Neutrophil (primary cell): Measurements from ENCODE around the gene DLD.
A peak's percentile ranks its signal among the peaks of the same experiment; 100 is the strongest.
"Not testable (repeated sequence)": the region's sequence is repeated elsewhere in the genome, so short reads cannot be mapped to it uniquely, and the experiment has no call there.

Source experiments
- H3K27ac ChIP-seq: fragments of 200-600 bp; sonication (generic); 2 replicates; pipeline ENCODE4 v1.5.1; 2016; ENCODE audit warnings: mild to moderate bottlenecking, moderate library complexity
- H3K27me3 ChIP-seq: fragments of 200-600 bp; sonication (generic); 2 replicates; pipeline ENCODE4 v1.6.0; 2016; ENCODE audit warnings: mild to moderate bottlenecking
- H3K36me3 ChIP-seq: fragments of 200-600 bp; sonication (generic); 2 replicates; pipeline ENCODE4 v1.5.1; 2017
- H3K4me1 ChIP-seq, 2 experiments: fragments of 200-600 bp in 1 of 2; sonication (generic) in 1 of 2; 1 replicate in 1 of 2; 2 replicates in 1 of 2; pipeline versions ENCODE4 v1.5.1 to v1.6.1; 2013 to 2016; ENCODE audit warnings: low read depth in 1 of 2, low read length in 1 of 2, mild to moderate bottlenecking in 1 of 2, moderate library complexity in 1 of 2; ENCODE audit not compliant: control insufficient read depth in 1 of 2, insufficient read depth in 1 of 2
- H3K4me3 ChIP-seq, 2 experiments: fragments of 200-600 bp in 1 of 2; sonication (generic) in 1 of 2; 1 replicate in 1 of 2; 2 replicates in 1 of 2; pipeline ENCODE4 v1.5.1; 2013 to 2016; ENCODE audit warnings: low read depth in 1 of 2, low read length in 1 of 2, mild to moderate bottlenecking in 1 of 2, moderate library complexity in 1 of 2
- H3K9me3 ChIP-seq: fragments of 200-600 bp; sonication (generic); 2 replicates; pipeline ENCODE4 v1.5.1; 2016
- CTCF ChIP-seq: fragments of 200-600 bp; sonication (generic); IDR thresholded peaks from 2 replicates; pipeline ENCODE4 v1.5.1; 2016; ENCODE audit warnings: antibody characterized with exemption

Gene DLD

DNA sequence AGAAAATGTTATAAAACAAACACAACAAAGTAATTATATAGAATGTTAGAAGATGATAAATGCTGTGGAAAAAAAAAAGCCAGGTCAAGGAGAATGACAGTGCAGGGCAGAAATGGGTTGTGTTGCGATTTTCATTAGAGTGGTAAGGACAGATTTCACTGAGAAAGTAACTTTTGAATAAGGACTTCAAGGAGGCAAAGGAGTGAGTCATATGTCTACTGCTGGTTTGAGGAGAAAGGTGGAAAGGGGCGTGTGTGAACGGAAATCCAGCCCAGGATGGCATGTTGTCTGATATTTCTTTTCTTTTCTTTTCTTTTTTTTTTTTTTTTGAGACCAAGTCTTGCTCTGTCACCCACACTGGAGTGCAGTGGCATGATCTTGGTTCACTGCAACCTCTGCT lies 12.3 kb upstream of the DLD start:
- Histone ChIP-seq H3K27ac (no peak overlapping the region), H3K9me3 (no peaks in the 10 kb centered on the region), H3K27me3 (peaks cover 42% of the 10 kb centered on the region), H3K4me3 (no peak overlapping the region), H3K4me1 (peaks cover 19 to 32% of the 10 kb centered on the region in 2 experiments), H3K36me3 (no peaks in the 10 kb centered on the region)
- TF ChIP-seq CTCF = no peak

- Histone ChIP-seq H3K4me3 (no peak overlapping the region), H3K4me1 (peaks cover 18 to 31% of the 10 kb centered on the region in 2 experiments), H3K27me3 (peaks cover 49% of the 10 kb centered on the region), H3K9me3 (no peaks in the 10 kb centered on the region), H3K27ac (no peak overlapping the region), H3K36me3 (no peaks in the 10 kb centered on the region)
- peak; percentile 72 for TF ChIP-seq CTCF
Observed at GRCh38 chr7:107879400-107880035, 11.5 kb upstream of the DLD start.

GRCh38 chr7:107882766-107883165 lies 8.2 kb upstream of the DLD start:
- Histone ChIP-seq H3K4me1 (peaks cover 0 to 4% of the 10 kb centered on the region in 2 experiments), H3K36me3 (no peaks in the 10 kb centered on the region), H3K27ac (no peak overlapping the region), H3K27me3 (peaks cover 65% of the 10 kb centered on the region), H3K9me3 (no peaks in the 10 kb centered on the region), H3K4me3 (no peak overlapping the region)
- TF ChIP-seq CTCF = no peak

GRCh38 chr7:107884066-107884818 lies 6.7 kb upstream of the DLD start:
- no peaks in the 10 kb centered on the region for H3K36me3 ChIP-seq
- no peak overlapping the region for H3K4me3 ChIP-seq
- H3K27me3 ChIP-seq = peaks cover 59% of the 10 kb centered on the region
- H3K9me3 ChIP-seq = no peaks in the 10 kb centered on the region
- H3K4me1 ChIP-seq = peaks cover 0 to under 1% of the 10 kb centered on the region in 2 experiments
- H3K27ac ChIP-seq = no peak overlapping the region
- no peak for TF ChIP-seq CTCF

GRCh38 chr7:107887827-107888226 lies 3.2 kb upstream of the DLD start:
- not testable (repeated sequence) for H3K36me3 ChIP-seq, H3K9me3 ChIP-seq, H3K27ac ChIP-seq, H3K4me3 ChIP-seq
- peaks cover 38% of the 10 kb centered on the region for H3K27me3 ChIP-seq
- H3K4me1 ChIP-seq = peaks cover 21% of the 10 kb centered on the region in 2 experiments

DNA sequence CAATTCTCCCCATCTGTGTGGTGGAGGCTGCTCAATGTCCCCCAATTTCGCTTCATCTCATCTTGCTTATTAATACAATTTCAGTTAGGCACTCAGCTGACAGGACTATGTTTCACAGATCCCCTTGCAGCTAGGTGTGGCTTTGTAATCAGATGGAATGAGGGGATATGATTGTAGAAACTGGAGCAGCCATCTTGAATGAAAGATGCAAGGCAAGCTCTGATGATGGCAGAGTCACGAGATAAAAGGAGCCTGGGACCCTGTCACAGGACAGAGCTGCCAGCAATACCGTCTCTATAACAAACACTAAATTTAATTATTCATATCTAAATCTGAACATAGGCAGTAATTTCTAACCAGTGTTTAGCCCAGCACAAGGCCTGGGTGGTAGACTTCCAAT lies 991 bp upstream of the DLD start:
- peaks cover 19% of the 10 kb centered on the region for H3K36me3 ChIP-seq
- TF ChIP-seq CTCF = no peak
- H3K4me1 ChIP-seq = peaks cover 38 to 43% of the 10 kb centered on the region in 2 experiments
- peaks cover 22% of the 10 kb centered on the region for H3K27me3 ChIP-seq
- H3K4me3 ChIP-seq = peak overlapping the region in 1 of 2 experiments; percentile 82
- H3K27ac ChIP-seq = peak overlapping the region; percentile 97
- no peaks in the 10 kb centered on the region for H3K9me3 ChIP-seq
